Measurements from ENCODE around the gene CPD.

Gene CPD

DNA sequence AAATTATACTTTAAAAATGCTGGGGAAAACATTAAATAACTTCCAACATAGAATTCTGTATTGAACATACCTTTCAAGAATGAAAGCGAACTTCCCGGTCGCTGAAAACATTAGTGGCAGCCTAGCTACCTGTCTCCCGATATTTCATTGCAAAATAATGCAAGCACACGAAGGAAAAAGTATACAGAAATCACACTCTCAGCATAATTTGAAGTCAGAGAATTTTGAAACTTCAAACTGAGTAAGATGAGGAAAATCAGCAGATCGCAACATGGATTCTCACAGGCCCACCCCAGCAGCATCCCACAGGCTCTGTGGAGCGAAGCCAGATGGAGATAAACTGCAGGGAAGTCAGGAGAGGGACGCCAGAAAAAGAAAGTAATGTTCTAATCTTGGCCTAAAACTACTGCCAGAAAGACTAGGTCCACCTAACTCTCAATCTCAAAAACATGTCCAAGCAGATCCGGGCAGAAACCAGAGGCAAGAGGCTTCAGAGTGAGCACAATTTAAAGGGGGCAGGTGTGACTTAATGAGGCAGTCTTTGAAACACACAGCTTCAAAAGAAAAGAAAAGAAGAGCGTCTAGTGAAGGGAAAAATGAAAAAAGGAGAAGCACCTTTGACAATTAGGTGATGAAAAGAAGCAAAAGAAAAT, 93.6 kb downstream of the CPD start:
- H3K79me2 ChIP-seq (ENCODE audit: control insufficient read depth, insufficient read depth, low read length, unreplicated experiment) = peaks cover 1% of the 10 kb centered on the region
- H3K4me3 ChIP-seq (ENCODE audit: low read depth, low read length) = peak overlapping the region; percentile 17
- H3K36me3 ChIP-seq (ENCODE audit: insufficient read depth, low read length) = no peaks in the 10 kb centered on the region
- no peaks in the 10 kb centered on the region for H3K27me3 ChIP-seq (ENCODE audit: insufficient read depth, low read length)
- no peak overlapping the region for H3K27ac ChIP-seq (ENCODE audit: low read depth, low read length)
- peak overlapping the region; percentile 87 for H2AFZ ChIP-seq (ENCODE audit: low read length, unreplicated experiment)
- H3K4me1 ChIP-seq (ENCODE audit: control insufficient read depth, insufficient read depth, low read length, unreplicated experiment) = peaks cover 8% of the 10 kb centered on the region

DNA sequence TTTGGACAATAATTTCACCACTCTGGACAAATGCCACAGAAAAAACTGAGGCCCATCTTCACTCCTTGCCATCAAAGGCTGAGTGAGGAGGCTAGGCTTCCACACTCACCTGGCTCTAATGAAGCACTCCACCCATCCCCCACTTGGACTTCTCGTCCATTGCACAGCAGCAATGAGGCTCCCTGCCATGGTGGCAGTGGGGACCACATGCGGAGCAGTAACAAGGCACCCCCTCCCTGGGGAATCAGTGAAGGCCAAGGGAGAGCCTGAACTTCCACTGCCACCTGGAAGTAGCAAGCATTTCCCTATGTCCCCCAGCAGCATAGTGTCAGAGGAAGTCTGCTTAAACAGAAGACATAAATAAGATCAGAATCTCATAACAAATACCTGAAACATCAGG, 96.5 kb downstream of the CPD start:
- Histone ChIP-seq H3K36me3 (ENCODE audit: insufficient read depth, low read length) (peaks cover 2% of the 10 kb centered on the region; the same call in 1 of the 2 replicates), H3K4me1 (ENCODE audit: control insufficient read depth, insufficient read depth, low read length, unreplicated experiment) (peaks cover 8% of the 10 kb centered on the region), H3K4me3 (ENCODE audit: low read depth, low read length) (no peak overlapping the region), H2AFZ (ENCODE audit: low read length, unreplicated experiment) (no peak overlapping the region), H3K27ac (ENCODE audit: low read depth, low read length) (no peak overlapping the region), H3K27me3 (ENCODE audit: insufficient read depth, low read length) (no peaks in the 10 kb centered on the region), H3K79me2 (ENCODE audit: control insufficient read depth, insufficient read depth, low read length, unreplicated experiment) (peaks cover 25% of the 10 kb centered on the region)

DNA sequence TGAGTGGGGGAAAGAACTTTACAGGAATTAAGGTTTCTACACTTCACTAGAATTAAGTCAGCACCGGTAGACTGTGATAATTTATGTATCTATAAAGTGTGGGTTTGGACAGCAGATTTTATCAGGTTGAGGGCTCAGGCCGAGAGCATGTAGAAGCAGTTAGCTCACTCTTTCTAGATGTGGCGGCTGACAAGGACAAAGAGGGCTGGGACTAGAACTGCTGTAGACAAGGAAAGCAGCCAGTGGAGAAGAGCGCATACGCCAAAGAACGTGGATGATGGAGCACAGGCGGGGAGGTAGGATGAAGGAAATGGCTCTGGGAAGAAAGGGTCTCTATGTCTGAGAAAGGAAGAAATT, 98.0 kb downstream of the CPD start:
- Histone ChIP-seq H3K79me2 (ENCODE audit: control insufficient read depth, insufficient read depth, low read length, unreplicated experiment) (peaks cover 35% of the 10 kb centered on the region), H2AFZ (ENCODE audit: low read length, unreplicated experiment) (peak overlapping the region; percentile 94), H3K4me3 (ENCODE audit: low read depth, low read length) (peak overlapping the region; percentile 97), H3K27ac (ENCODE audit: low read depth, low read length) (peak overlapping the region; percentile 88; the same call in 1 of the 2 replicates), H3K36me3 (ENCODE audit: insufficient read depth, low read length) (peaks cover 11% of the 10 kb centered on the region), H3K4me1 (ENCODE audit: control insufficient read depth, insufficient read depth, low read length, unreplicated experiment) (peaks cover 8% of the 10 kb centered on the region), H3K27me3 (ENCODE audit: insufficient read depth, low read length) (no peaks in the 10 kb centered on the region)

DNA sequence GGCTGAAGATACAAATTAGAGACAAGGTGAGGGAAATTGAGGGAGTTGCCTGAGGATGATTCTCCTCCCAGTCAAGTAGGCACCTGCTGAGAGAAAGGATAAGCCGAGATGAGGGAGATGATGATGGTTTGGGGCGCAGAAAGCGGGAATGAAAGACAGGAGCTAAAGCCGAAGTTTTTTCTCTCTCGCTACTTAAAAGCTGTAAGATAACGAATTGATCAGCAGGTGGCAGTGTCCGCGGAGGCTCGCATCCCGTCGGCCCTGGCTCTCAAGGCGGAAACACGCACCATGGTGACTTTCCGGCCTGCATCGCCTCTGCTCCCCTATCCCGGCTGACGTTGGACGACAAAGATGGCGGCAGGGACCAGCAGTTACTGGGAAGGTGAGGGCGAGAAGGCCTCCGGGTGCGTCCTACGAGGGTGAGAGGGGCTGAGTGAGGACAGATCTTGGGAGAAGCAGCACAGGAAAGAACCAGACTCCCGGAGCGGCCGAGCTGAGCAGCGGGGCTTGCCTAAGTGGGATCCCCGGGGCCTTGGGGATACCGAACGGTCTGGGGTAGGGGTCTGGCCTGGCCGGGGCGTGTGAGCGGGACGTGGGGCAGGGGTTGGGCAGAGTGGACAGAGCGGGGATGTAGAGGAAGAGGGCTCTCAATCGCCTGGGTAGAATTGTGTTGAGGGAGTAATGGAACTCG, 98.5 kb downstream of the CPD start, which contains the start of gene GOSR1:
TSS of gene GOSR1 (plus strand) at position 326 of the 691 bp plus-strand sequence. CDS start at position 352, 26 bp downstream.
- H3K27ac ChIP-seq (ENCODE audit: low read depth, low read length) = peak within 1 kb of the TSS; percentile 88
- H3K79me2 ChIP-seq (ENCODE audit: control insufficient read depth, insufficient read depth, low read length, unreplicated experiment) = peaks cover 35% of the 10 kb centered on the region
- H3K27me3 ChIP-seq (ENCODE audit: insufficient read depth, low read length) = no peaks in the 10 kb centered on the region
- H3K4me1 ChIP-seq (ENCODE audit: control insufficient read depth, insufficient read depth, low read length, unreplicated experiment) = peaks cover 5% of the 10 kb centered on the region
- peak within 1 kb of the TSS; percentile 94 for H2AFZ ChIP-seq (ENCODE audit: low read length, unreplicated experiment)
- H3K36me3 ChIP-seq (ENCODE audit: insufficient read depth, low read length) = peaks cover 12% of the 10 kb centered on the region
- peak within 1 kb of the TSS; percentile 97 for H3K4me3 ChIP-seq (ENCODE audit: low read depth, low read length)

DNA sequence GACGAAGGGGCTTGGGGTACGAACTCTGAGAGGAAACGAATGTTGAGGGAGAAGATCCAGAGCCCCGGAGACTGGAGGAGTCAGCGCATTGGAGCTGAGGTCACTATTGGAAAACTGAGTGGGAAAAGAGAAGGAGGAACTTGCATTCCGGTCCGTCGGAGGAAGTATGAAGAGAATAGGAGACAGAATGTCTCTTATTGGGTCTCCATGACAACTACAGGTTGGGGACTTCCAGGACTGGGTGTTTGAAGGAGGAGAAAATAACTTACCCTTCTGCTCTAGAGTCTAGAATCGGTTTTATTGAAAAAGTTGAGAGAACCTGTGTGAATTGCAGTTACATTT, 99.0 kb downstream of the CPD start:
- peak overlapping the region; percentile 86 for H2AFZ ChIP-seq (ENCODE audit: low read length, unreplicated experiment)
- H3K27ac ChIP-seq (ENCODE audit: low read depth, low read length) = peak overlapping the region; percentile 88
- peaks cover under 1% of the 10 kb centered on the region for H3K4me1 ChIP-seq (ENCODE audit: control insufficient read depth, insufficient read depth, low read length, unreplicated experiment)
- H3K79me2 ChIP-seq (ENCODE audit: control insufficient read depth, insufficient read depth, low read length, unreplicated experiment) = peaks cover 40% of the 10 kb centered on the region
- peaks cover 17% of the 10 kb centered on the region for H3K36me3 ChIP-seq (ENCODE audit: insufficient read depth, low read length)
- peak overlapping the region; percentile 97 for H3K4me3 ChIP-seq (ENCODE audit: low read depth, low read length)
- no peaks in the 10 kb centered on the region for H3K27me3 ChIP-seq (ENCODE audit: insufficient read depth, low read length)

DNA sequence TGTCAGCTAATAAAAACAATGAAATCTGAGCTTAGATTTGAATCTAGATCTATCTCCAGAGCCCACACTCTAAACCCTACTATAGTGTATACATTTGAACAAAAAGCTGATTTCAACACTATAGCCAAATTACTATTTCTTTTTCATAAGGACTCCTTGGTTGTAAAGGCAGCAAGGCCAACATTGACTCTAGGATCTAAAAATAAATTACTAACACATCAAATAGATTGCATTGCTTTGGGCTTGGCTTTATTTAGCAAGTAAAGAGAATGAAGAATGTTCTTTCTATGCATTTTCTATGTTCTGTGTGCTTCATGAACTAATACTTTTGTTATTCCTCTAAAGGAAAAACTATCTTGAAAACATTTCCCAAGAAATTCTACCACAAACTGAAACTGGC, 103.8 kb downstream of the CPD start:
- Histone ChIP-seq H3K36me3 (ENCODE audit: insufficient read depth, low read length) (peaks cover 55% of the 10 kb centered on the region), H3K4me1 (ENCODE audit: control insufficient read depth, insufficient read depth, low read length, unreplicated experiment) (no peaks in the 10 kb centered on the region), H3K27me3 (ENCODE audit: insufficient read depth, low read length) (no peaks in the 10 kb centered on the region), H3K27ac (ENCODE audit: low read depth, low read length) (no peak overlapping the region), H3K79me2 (ENCODE audit: control insufficient read depth, insufficient read depth, low read length, unreplicated experiment) (peaks cover 37% of the 10 kb centered on the region), H3K4me3 (ENCODE audit: low read depth, low read length) (no peak overlapping the region), H2AFZ (ENCODE audit: low read length, unreplicated experiment) (no peak overlapping the region)

DNA sequence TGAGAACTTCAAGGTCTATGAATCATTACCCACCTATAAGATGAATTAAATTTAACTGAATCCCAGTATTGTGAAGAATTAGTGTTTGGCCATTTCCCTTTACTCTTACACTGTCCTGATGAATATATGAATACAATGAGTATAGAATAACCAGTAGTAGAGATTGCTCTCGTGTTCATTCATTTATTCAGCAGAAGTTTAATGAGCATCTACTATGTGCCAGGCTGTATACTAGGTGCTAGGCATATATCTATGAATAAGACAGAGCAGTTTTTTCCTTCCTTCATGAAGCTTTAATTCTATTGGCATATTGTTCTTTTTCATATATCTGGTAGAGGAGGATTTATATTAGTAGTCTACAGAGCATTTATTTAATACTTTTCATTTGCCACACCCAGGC, 104.4 kb downstream of the CPD start:
- H3K4me1 ChIP-seq (ENCODE audit: control insufficient read depth, insufficient read depth, low read length, unreplicated experiment) = no peaks in the 10 kb centered on the region
- peaks cover 58% of the 10 kb centered on the region for H3K36me3 ChIP-seq (ENCODE audit: insufficient read depth, low read length)
- no peak overlapping the region for H3K4me3 ChIP-seq (ENCODE audit: low read depth, low read length)
- no peak overlapping the region for H2AFZ ChIP-seq (ENCODE audit: low read length, unreplicated experiment)
- H3K27ac ChIP-seq (ENCODE audit: low read depth, low read length) = no peak overlapping the region
- H3K27me3 ChIP-seq (ENCODE audit: insufficient read depth, low read length) = no peaks in the 10 kb centered on the region
- H3K79me2 ChIP-seq (ENCODE audit: control insufficient read depth, insufficient read depth, low read length, unreplicated experiment) = peaks cover 31% of the 10 kb centered on the region

DNA sequence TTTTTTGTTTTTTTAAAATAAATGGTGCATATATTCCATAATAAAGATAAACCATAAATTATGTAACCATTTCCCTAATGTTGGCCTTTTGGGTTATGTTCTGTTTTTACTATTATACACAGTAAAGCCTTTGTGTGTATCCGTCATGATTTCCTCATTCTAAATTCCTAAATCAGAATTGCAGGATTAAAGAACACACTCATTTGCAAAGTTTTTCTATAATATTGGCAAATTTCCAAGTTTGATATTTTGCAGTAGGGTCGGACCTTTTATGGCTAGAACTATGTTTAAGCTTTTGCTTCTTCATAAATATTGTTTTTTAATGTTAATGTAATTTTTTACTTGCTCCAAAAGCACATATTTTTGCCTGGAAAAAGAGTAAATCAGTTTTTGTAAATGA, 115.1 kb downstream of the CPD start:
- Histone ChIP-seq H3K79me2 (ENCODE audit: control insufficient read depth, insufficient read depth, low read length, unreplicated experiment) (peaks cover 3% of the 10 kb centered on the region), H3K36me3 (ENCODE audit: insufficient read depth, low read length) (peaks cover 42% of the 10 kb centered on the region), H3K4me1 (ENCODE audit: control insufficient read depth, insufficient read depth, low read length, unreplicated experiment) (no peaks in the 10 kb centered on the region), H2AFZ (ENCODE audit: low read length, unreplicated experiment) (no peak overlapping the region), H3K4me3 (ENCODE audit: low read depth, low read length) (no peak overlapping the region), H3K27ac (ENCODE audit: low read depth, low read length) (no peak overlapping the region), H3K27me3 (ENCODE audit: insufficient read depth, low read length) (no peaks in the 10 kb centered on the region)

DNA sequence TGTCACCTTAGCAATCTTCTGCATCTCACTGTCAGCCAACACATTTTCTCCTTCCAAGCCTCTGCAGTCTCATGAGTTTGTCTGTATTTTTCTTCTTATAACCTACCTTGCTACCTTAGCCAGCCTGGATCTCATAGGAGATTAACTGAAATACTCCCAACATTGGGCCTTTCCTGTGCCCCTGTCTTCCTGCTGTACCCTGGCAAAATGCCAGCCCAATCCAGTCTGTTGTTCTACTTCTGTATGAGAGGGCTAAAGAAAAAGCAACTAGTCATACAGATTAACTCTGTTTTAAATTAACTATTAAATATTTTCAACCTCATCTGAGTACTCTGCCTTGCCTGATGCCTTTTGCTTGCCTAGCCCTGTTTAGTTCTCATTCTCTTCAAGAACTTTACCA, 116.9 kb downstream of the CPD start:
- no peaks in the 10 kb centered on the region for H3K4me1 ChIP-seq (ENCODE audit: control insufficient read depth, insufficient read depth, low read length, unreplicated experiment)
- H3K36me3 ChIP-seq (ENCODE audit: insufficient read depth, low read length) = peaks cover 42% of the 10 kb centered on the region

DNA sequence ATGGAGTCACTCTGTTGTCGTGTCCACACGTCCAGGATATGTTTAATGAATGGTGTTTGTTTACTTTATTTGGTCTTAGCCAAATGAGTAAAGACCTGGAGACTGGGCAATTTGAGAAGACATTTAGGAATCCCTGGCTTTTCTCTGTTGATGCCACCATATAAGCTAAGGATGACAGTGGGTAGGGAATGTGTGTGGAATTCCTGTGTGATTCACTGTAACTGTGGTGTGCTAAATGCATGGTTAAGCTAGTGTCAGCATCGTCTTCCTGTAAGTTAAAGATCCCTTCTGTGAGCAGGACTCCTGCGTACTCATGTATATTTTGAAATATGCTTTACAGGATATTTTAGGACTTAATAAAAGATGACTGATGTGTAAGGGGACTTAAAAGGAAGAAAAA, 124.8 kb downstream of the CPD start:
- no peaks in the 10 kb centered on the region for H3K27me3 ChIP-seq (ENCODE audit: insufficient read depth, low read length)
- no peak overlapping the region for H3K4me3 ChIP-seq (ENCODE audit: low read depth, low read length)
- H3K36me3 ChIP-seq (ENCODE audit: insufficient read depth, low read length) = peaks cover 30% of the 10 kb centered on the region
- H3K79me2 ChIP-seq (ENCODE audit: control insufficient read depth, insufficient read depth, low read length, unreplicated experiment) = peaks cover 3% of the 10 kb centered on the region
- H3K4me1 ChIP-seq (ENCODE audit: control insufficient read depth, insufficient read depth, low read length, unreplicated experiment) = no peaks in the 10 kb centered on the region
- no peak overlapping the region for H3K27ac ChIP-seq (ENCODE audit: low read depth, low read length)
- no peak overlapping the region for H2AFZ ChIP-seq (ENCODE audit: low read length, unreplicated experiment)

More for the DNA sequence above, 116.9 kb downstream of the CPD start:
- Histone ChIP-seq H3K79me2 (ENCODE audit: control insufficient read depth, insufficient read depth, low read length, unreplicated experiment) (peaks cover 6% of the 10 kb centered on the region), H3K27ac (ENCODE audit: low read depth, low read length) (no peak overlapping the region), H3K27me3 (ENCODE audit: insufficient read depth, low read length) (no peaks in the 10 kb centered on the region), H2AFZ (ENCODE audit: low read length, unreplicated experiment) (no peak overlapping the region), H3K4me3 (ENCODE audit: low read depth, low read length) (no peak overlapping the region)

DNA sequence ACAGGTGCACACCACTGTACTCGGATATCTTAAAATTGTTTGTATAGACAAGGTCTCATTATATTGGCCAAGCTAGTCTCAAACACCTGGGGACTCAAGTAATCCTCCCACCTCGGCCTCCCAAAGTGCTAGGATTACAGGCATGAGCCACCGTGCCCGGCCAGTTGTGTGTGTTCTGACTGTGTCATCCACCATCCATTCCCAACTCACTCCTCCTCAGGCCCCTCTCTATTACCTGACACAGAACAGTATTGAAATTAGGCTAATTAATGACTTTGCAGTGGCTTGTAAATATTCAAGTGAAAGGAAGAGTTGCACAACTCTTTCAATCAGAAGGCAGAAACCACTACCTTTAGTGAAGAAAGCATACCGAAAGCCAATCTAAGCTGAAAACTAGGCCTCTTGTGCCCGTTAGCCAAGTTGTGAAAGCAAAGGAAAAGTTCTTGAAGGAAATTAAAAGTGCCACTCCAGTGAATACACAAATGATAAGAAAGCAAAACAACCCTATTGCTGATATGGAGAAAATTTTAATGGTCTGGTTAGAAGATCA, 127.2 kb downstream of the CPD start:
- H3K27ac ChIP-seq (ENCODE audit: low read depth, low read length) = no peak overlapping the region
- H2AFZ ChIP-seq (ENCODE audit: low read length, unreplicated experiment) = no peak overlapping the region
- H3K79me2 ChIP-seq (ENCODE audit: control insufficient read depth, insufficient read depth, low read length, unreplicated experiment) = no peaks in the 10 kb centered on the region
- H3K4me1 ChIP-seq (ENCODE audit: control insufficient read depth, insufficient read depth, low read length, unreplicated experiment) = no peaks in the 10 kb centered on the region
- no peaks in the 10 kb centered on the region for H3K27me3 ChIP-seq (ENCODE audit: insufficient read depth, low read length)
- no peak overlapping the region for H3K4me3 ChIP-seq (ENCODE audit: low read depth, low read length)
- H3K36me3 ChIP-seq (ENCODE audit: insufficient read depth, low read length) = peaks cover 20% of the 10 kb centered on the region

Data from ACC112 (cell line).